ENCODE data around the gene ATF6. TPM values are rescaled to one million over a fixed set of nuclear protein-coding genes. Genes with fewer than 3 reads are reported as not detected.

Gene ATF6
- total RNA-seq, 6 experiments from 2014 or later: 16.5 to 24.4 (median 20.4) TPM

DNA sequence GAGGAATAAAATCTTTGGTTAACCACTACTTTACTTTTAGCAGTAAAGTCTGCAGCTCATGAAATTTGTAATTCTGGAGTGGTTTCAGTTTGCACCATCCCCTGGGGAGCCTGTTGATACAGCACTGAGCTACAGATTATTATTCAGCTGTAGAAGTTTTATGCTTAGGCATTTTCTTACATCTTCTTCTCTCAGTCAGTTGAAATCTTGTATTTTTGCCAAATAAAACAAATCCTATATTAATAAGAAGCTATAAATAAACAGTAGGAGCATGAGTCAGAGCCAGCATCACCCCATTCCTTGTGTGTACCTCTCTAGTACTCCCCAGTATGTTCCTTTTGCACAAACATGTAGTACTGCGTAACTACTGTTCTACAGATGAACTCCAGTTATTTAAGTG is 118.9 kb downstream of the ATF6 start:
- ATAC-seq (no peak), DNase-seq (no peak)
- Histone ChIP-seq H3K4me3 (no peak overlapping the region), H3K27ac (no peak overlapping the region), H3K4me1 (no peaks in the 10 kb centered on the region), H3K9me3 (no peaks in the 10 kb centered on the region), H3K27me3 (no peaks in the 10 kb centered on the region), H3K36me3 (peaks cover 0 to 4% (median 0%) of the 10 kb centered on the region in 4 donors)
- 75% methylated on average over 1 of the region's 1 CpG for WGBS (ENCODE audit: insufficient coverage, low coverage, low lambda C conversion rate, missing lambda C conversion rate)
- intact Hi-C loops (cut with DNase I): no loop called here
- no peak for TF ChIP-seq POLR2A (IDR thresholded peaks at IDR 0.05)
- TF ChIP-seq, protein P1, sequence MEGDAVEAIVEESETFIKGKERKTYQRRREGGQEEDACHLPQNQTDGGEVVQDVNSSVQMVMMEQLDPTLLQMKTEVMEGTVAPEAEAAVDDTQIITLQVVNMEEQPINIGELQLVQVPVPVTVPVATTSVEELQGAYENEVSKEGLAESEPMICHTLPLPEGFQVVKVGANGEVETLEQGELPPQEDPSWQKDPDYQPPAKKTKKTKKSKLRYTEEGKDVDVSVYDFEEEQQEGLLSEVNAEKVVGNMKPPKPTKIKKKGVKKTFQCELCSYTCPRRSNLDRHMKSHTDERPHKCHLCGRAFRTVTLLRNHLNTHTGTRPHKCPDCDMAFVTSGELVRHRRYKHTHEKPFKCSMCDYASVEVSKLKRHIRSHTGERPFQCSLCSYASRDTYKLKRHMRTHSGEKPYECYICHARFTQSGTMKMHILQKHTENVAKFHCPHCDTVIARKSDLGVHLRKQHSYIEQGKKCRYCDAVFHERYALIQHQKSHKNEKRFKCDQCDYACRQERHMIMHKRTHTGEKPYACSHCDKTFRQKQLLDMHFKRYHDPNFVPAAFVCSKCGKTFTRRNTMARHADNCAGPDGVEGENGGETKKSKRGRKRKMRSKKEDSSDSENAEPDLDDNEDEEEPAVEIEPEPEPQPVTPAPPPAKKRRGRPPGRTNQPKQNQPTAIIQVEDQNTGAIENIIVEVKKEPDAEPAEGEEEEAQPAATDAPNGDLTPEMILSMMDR (IDR thresholded peaks at IDR 0.05): no peak

DNA sequence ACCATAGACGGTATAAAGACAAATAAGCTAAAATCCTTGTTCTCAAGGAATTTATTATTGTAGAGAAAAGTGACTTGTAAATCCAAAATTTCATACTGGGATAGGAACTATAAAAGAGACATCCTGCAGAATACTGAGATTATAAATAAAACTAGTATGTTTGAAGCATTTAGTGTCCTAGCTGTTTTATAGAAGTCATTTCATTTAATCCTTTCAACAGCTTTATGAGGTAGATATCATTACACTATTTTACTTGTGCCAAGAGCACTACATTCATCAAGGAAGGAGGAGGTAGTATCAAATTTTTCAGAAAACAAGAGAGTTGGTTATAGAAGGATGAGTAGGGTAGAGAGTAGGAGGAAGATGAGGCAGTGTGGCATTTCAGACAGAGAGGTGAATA is 119.6 kb downstream of the ATF6 start:
- H3K27me3 ChIP-seq: no peaks in the 10 kb centered on the region
- no peak for DNase-seq
- H3K9me3 ChIP-seq: no peaks in the 10 kb centered on the region
- TF ChIP-seq POLR2A (IDR thresholded peaks at IDR 0.05): no peak
- TF ChIP-seq, protein P1 (IDR thresholded peaks at IDR 0.05): no peak
- WGBS (ENCODE audit: insufficient coverage, low coverage, low lambda C conversion rate, missing lambda C conversion rate): 95% methylated on average over 1 of the region's 1 CpG
- no peak overlapping the region for H3K27ac ChIP-seq
- peaks cover 0 to 4% (median under 1%) of the 10 kb centered on the region in 4 donors for H3K36me3 ChIP-seq
- H3K4me3 ChIP-seq: no peak overlapping the region
- H3K4me1 ChIP-seq: no peaks in the 10 kb centered on the region
- intact Hi-C loops (cut with DNase I): no loop called here
- ATAC-seq: no peak

DNA sequence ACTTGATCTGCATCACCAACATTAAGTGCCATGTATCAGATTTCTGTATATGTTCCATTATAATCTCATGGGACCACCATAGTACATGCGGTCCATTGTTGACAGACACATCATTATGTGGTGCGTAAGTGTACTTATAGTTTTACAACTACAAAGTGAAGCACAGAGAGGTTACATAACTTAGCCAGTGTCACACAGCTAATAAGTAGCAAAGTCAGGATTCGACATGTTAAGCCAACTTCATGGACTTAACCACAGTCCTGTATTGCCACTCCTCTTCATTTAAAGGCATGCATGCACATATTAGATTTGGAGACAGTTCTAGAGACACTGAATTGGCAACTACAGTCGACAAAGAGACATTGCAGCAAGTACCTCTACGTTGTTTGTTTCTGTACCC is 120.5 kb downstream of the ATF6 start:
- H3K36me3 ChIP-seq: peaks cover 0 to 4% (median 2%) of the 10 kb centered on the region in 4 donors
- no peak overlapping the region for H3K4me3 ChIP-seq

DNA sequence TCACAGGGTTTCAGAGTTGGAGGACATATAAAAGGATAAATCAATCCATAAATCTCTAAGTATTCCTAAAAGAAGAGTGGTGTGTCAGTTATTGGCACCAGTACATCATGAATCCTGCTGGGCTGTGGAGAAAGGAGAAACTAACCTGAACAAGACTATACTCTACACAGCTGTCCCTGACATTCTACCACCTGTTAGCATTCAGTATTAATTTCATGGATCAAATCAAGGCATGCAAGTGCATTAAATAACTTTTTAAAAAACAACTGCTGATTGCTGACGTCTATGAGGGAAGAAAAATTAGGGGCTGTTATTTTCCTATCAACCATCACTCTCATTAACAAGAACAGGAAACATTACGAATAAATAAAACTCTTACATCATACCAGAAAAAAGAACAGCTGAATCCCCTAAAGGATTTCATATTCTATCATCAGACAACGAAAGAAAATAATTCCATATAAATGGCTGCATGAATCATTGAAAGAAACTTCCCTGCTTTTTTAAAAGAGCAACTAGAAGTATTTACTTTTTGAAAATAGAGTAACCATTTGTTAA is 121.7 kb downstream of the ATF6 start:
- Histone ChIP-seq H3K36me3 (peaks cover 0 to 4% (median 2%) of the 10 kb centered on the region in 4 donors), H3K27ac (no peak overlapping the region), H3K27me3 (no peaks in the 10 kb centered on the region), H3K4me1 (no peaks in the 10 kb centered on the region), H3K9me3 (no peaks in the 10 kb centered on the region), H3K4me3 (no peak overlapping the region)
- no peak for ATAC-seq
- DNase-seq: no peak
- TF ChIP-seq, protein P1 (IDR thresholded peaks at IDR 0.05): no peak
- no peak for TF ChIP-seq POLR2A (IDR thresholded peaks at IDR 0.05)
- intact Hi-C loops (cut with DNase I): no loop called here
- 69% methylated on average over 3 of the region's 3 CpGs for WGBS (ENCODE audit: insufficient coverage, low coverage, low lambda C conversion rate, missing lambda C conversion rate)

More for the DNA sequence above, 120.5 kb downstream of the ATF6 start:
- ATAC-seq (no peak), DNase-seq (no peak)
- no peak overlapping the region for H3K27ac ChIP-seq
- H3K27me3 ChIP-seq: no peaks in the 10 kb centered on the region
- 90% methylated on average over 5 of the region's 5 CpGs for WGBS (ENCODE audit: insufficient coverage, low coverage, low lambda C conversion rate, missing lambda C conversion rate)
- TF ChIP-seq, protein P1 (IDR thresholded peaks at IDR 0.05): no peak
- TF ChIP-seq POLR2A (IDR thresholded peaks at IDR 0.05): no peak
- H3K9me3 ChIP-seq: no peaks in the 10 kb centered on the region
- intact Hi-C loops (cut with DNase I): no loop called here
- H3K4me1 ChIP-seq: no peaks in the 10 kb centered on the region
